Progenitor cell of endocrine pancreas (in vitro differentiated cells): Measurements from ENCODE around the gene CTNS. TPM values are rescaled to one million over a fixed set of nuclear protein-coding genes. Genes with fewer than 3 reads are reported as not detected.

Experiments used
- DNase-seq: peaks from one replicate; pipeline ENCODE4 v3.0.0; 2021; ENCODE audit warnings: low spot score; ENCODE audit not compliant: unreplicated experiment
- H3K27ac Mint-ChIP-seq: 2 replicates; pipeline ENCODE4 v1.8.0; 2021; ENCODE audit warnings: mild to moderate bottlenecking, moderate library complexity, mixed read lengths
- H3K27me3 Mint-ChIP-seq: 2 replicates; pipeline ENCODE4 v1.8.0; 2021; ENCODE audit warnings: mixed read lengths
- H3K36me3 Mint-ChIP-seq: 2 replicates; pipeline ENCODE4 v1.8.0; 2022; ENCODE audit warnings: mixed read lengths; ENCODE audit not compliant: insufficient read depth
- H3K4me1 Mint-ChIP-seq: 2 replicates; pipeline ENCODE4 v1.8.0; 2021; ENCODE audit warnings: low read depth, mixed read lengths
- H3K4me3 Mint-ChIP-seq: 2 replicates; pipeline ENCODE4 v1.8.0; 2021; ENCODE audit warnings: low read depth, mild to moderate bottlenecking, moderate library complexity, mixed read lengths
- H3K9me3 Mint-ChIP-seq: 2 replicates; pipeline ENCODE4 v1.8.0; 2021; ENCODE audit warnings: low read depth, mixed read lengths
- total RNA-seq: library from RNA; stranded (reverse); gene quantifications from 2 replicates; pipeline ENCODE4 v1.2.1, GENCODE V29; 2021
- TF ChIP-seq, protein P1 (sequence below): fragments of 200-600 bp; sonication (generic); IDR thresholded peaks from one replicate; pipeline ENCODE4 v1.5.0; 2021; ENCODE audit warnings: antibody characterized with exemption, mild to moderate bottlenecking; ENCODE audit not compliant: unreplicated experiment

CTNS gene
- total RNA-seq, 1 donor from 2014 or later = 16.4 TPM

DNA sequence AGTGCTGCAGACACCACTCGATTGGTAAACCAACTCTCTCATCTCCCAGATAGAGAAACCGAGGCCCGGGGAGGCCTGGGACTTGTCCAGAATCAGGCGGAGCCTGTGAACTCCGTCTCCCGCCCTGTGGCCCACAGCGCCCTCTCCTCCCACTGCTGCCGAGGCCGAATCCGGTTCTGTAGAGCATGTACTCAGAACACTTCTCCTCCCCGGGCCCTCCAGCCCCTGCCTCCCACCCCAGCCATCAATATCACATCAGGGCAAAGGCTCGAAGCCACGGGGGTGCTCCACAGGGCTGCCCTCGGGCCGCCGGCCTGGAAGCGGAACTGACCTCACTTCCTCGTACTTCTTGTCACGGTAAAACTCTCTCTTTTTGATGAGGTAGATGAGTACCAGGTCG, 45.0 kb downstream of the CTNS start:
- Mint-ChIP-seq H3K36me3 (no peaks in the 10 kb centered on the region), H3K4me3 (no peak overlapping the region), H3K4me1 (no peaks in the 10 kb centered on the region), H3K27ac (no peak overlapping the region), H3K27me3 (peaks cover 13% of the 10 kb centered on the region), H3K9me3 (no peaks in the 10 kb centered on the region)
- TF ChIP-seq, protein P1, sequence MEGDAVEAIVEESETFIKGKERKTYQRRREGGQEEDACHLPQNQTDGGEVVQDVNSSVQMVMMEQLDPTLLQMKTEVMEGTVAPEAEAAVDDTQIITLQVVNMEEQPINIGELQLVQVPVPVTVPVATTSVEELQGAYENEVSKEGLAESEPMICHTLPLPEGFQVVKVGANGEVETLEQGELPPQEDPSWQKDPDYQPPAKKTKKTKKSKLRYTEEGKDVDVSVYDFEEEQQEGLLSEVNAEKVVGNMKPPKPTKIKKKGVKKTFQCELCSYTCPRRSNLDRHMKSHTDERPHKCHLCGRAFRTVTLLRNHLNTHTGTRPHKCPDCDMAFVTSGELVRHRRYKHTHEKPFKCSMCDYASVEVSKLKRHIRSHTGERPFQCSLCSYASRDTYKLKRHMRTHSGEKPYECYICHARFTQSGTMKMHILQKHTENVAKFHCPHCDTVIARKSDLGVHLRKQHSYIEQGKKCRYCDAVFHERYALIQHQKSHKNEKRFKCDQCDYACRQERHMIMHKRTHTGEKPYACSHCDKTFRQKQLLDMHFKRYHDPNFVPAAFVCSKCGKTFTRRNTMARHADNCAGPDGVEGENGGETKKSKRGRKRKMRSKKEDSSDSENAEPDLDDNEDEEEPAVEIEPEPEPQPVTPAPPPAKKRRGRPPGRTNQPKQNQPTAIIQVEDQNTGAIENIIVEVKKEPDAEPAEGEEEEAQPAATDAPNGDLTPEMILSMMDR = no peak
- no peak for DNase-seq

DNA sequence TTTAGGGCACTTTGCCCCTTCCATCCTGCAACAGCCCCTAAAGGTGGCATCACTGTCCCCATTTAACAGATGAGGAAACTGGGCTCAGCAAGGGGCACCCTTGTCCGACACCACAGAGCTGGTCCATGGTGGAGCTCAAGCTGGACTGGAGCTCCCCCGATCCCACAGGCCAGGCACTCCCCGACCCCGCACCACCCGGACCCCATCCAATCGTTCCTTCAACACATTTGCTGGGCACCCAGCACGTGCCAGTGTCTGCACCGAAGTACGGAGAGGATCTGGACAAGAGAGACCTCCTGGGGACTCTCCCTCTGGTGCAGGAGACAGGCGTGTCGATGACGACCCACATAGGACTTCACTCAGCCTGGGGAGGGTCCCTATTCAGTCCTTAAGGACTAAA, 45.5 kb downstream of the CTNS start:
- DNase-seq = no peak
- TF ChIP-seq, protein P1 = no peak
- Mint-ChIP-seq H3K27ac (no peak overlapping the region), H3K4me3 (no peak overlapping the region), H3K4me1 (no peaks in the 10 kb centered on the region), H3K9me3 (no peaks in the 10 kb centered on the region), H3K36me3 (no peaks in the 10 kb centered on the region), H3K27me3 (peaks cover 13% of the 10 kb centered on the region)

DNA sequence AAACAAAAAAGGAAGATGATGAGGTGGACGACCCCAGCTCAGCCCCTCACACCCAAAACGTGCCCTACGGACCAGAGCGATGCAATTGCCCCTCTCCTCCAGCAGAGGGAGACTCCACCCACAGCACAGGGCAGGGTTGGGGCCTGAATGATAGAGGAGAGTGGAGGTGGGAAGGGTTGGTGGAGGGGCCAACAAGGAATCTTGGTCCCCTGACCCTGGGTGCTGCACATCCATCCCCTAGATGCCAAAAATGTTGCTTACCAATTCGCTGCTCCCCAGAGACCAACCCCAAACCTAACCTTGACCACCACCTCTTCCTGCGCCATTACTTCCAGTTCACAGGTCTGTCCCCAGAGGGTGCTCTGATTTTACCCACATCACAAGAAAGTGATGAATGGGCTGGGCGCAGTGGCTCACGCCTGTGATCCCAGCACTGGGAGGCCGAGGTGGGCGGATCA, 46.5 kb downstream of the CTNS start:
- Mint-ChIP-seq H3K9me3 (no peaks in the 10 kb centered on the region), H3K27ac (no peak overlapping the region), H3K4me1 (no peaks in the 10 kb centered on the region), H3K4me3 (no peak overlapping the region), H3K27me3 (peaks cover 9% of the 10 kb centered on the region), H3K36me3 (no peaks in the 10 kb centered on the region)
- TF ChIP-seq, protein P1 = peak; percentile 79
- no peak for DNase-seq

DNA sequence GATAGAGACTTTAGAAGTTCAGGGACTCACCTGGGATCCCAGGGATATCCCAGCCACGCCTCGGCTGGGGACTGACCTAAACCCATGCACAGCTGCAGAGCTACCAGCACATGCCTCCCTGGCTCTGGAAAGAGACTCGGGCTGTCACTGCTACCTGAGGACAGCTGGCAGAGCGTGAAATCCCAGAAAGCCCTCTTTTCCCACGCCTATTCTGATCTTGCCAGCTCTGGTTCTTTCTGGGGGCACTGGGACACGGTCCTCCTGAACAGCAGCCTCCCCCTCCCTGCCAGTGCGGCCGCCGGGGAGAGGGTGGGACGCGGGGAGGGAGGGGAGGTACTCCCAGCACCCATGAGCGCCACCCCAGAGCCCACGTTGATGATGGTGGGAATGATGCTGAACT, 48.6 kb downstream of the CTNS start:
- no peak overlapping the region for H3K27ac Mint-ChIP-seq
- no peaks in the 10 kb centered on the region for H3K4me1 Mint-ChIP-seq
- peaks cover 12% of the 10 kb centered on the region for H3K27me3 Mint-ChIP-seq
- H3K36me3 Mint-ChIP-seq = no peaks in the 10 kb centered on the region
- H3K9me3 Mint-ChIP-seq = no peaks in the 10 kb centered on the region
- no peak overlapping the region for H3K4me3 Mint-ChIP-seq
- DNase-seq = no peak
- TF ChIP-seq, protein P1 = no peak

DNA sequence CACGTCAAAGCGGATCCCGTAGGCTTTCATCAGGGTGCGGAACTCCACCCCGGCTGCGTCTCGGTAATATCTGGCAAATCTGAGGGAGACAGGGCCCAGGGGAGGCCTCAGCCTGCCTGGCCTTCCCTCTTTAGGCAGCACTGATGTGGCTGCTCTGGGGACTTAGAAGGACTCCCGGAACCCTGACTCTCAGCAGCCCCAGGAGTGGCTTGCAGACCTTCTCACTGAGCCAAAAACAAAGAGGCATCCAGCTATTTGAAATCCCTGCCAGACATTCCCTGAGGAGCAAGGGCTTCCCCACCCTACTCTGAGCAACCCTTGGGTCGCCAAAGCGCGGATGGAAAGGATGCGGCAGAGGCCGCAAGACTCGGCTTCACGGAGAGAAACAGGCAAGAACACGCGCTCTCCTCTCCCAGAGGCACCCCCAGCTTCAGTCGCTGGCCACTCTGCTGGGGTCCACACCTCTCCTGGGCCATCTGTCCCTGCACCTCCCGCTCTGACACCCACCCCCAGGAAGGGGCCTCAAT, 51.5 kb downstream of the CTNS start:
- no peak for DNase-seq
- Mint-ChIP-seq H3K36me3 (no peaks in the 10 kb centered on the region), H3K4me3 (no peak overlapping the region), H3K4me1 (no peaks in the 10 kb centered on the region), H3K27me3 (peaks cover 5% of the 10 kb centered on the region), H3K27ac (peak overlapping the region; percentile 8), H3K9me3 (no peaks in the 10 kb centered on the region)
- TF ChIP-seq, protein P1 = no peak
